Osteocyte (in vitro differentiated cells): ENCODE data around the gene NKX6-1. TPM values are rescaled to one million over a fixed set of nuclear protein-coding genes. Genes with fewer than 3 reads are reported as not detected.

Experiments
- DNase-seq: peaks from one replicate; pipeline ENCODE4 v3.0.0; 2021; ENCODE audit warnings: mixed read lengths; ENCODE audit not compliant: unreplicated experiment; ENCODE audit errors: extremely low spot score
- H3K27ac Mint-ChIP-seq: one replicate; pipeline ENCODE4 v1.8.0; 2021; ENCODE audit warnings: mild to moderate bottlenecking, mixed read lengths; ENCODE audit not compliant: unreplicated experiment
- H3K27me3 Mint-ChIP-seq: one replicate; pipeline ENCODE4 v1.8.0; 2021; ENCODE audit warnings: mixed read lengths; ENCODE audit not compliant: unreplicated experiment
- H3K36me3 Mint-ChIP-seq: one replicate; pipeline ENCODE4 v1.8.0; 2021; ENCODE audit warnings: mixed read lengths; ENCODE audit not compliant: unreplicated experiment
- H3K4me1 Mint-ChIP-seq: one replicate; pipeline ENCODE4 v1.8.0; 2021; ENCODE audit warnings: mixed read lengths; ENCODE audit not compliant: unreplicated experiment
- H3K4me3 Mint-ChIP-seq: one replicate; pipeline ENCODE4 v1.8.0; 2021; ENCODE audit warnings: mild to moderate bottlenecking, moderate library complexity, mixed read lengths; ENCODE audit not compliant: unreplicated experiment
- H3K9me3 Mint-ChIP-seq: one replicate; pipeline ENCODE4 v1.8.0; 2021; ENCODE audit warnings: mixed read lengths; ENCODE audit not compliant: unreplicated experiment
- total RNA-seq: library from RNA; stranded (reverse); gene quantifications from 2 replicates; pipeline ENCODE4 v1.2.1, GENCODE V29; 2021
- TF ChIP-seq, protein P1 (sequence below): fragments of 200-600 bp; sonication (generic); IDR thresholded peaks from 2 replicates; pipeline ENCODE4 v1.5.0; 2021; ENCODE audit warnings: antibody characterized with exemption, mild to moderate bottlenecking, moderate library complexity

Gene NKX6-1
- total RNA-seq, 1 donor from 2014 or later = not detected

DNA sequence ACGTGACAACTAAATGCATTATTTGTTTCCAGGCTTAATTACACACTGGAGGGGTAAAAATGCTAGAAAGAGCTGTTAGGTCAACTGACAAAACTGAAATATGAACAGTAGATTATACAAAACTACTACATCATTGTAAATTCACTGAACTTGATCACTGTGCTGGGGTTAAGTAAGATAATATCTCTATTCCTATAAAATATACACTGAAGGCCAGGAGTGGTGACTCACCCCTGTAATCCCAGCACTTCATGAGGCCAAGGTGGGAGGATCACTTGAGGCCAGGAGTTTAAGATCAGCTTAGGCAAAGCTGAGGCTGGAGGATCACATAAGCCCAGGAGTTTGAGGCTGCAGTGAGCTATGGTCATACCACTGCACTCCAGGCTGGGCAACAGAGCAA is 31.8 kb upstream of the NKX6-1 start:
- TF ChIP-seq, protein P1, sequence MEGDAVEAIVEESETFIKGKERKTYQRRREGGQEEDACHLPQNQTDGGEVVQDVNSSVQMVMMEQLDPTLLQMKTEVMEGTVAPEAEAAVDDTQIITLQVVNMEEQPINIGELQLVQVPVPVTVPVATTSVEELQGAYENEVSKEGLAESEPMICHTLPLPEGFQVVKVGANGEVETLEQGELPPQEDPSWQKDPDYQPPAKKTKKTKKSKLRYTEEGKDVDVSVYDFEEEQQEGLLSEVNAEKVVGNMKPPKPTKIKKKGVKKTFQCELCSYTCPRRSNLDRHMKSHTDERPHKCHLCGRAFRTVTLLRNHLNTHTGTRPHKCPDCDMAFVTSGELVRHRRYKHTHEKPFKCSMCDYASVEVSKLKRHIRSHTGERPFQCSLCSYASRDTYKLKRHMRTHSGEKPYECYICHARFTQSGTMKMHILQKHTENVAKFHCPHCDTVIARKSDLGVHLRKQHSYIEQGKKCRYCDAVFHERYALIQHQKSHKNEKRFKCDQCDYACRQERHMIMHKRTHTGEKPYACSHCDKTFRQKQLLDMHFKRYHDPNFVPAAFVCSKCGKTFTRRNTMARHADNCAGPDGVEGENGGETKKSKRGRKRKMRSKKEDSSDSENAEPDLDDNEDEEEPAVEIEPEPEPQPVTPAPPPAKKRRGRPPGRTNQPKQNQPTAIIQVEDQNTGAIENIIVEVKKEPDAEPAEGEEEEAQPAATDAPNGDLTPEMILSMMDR = no peak
- H3K4me3 Mint-ChIP-seq = no peak overlapping the region
- H3K9me3 Mint-ChIP-seq = peaks cover 11% of the 10 kb centered on the region
- no peak for DNase-seq
- H3K36me3 Mint-ChIP-seq = no peaks in the 10 kb centered on the region
- H3K27ac Mint-ChIP-seq = no peak overlapping the region
- H3K27me3 Mint-ChIP-seq = peaks cover 34% of the 10 kb centered on the region
- H3K4me1 Mint-ChIP-seq = no peaks in the 10 kb centered on the region

GRCh38 chr4:84530454-84530853 is 31.4 kb upstream of the NKX6-1 start:
- TF ChIP-seq, protein P1 = no peak
- no peaks in the 10 kb centered on the region for H3K36me3 Mint-ChIP-seq
- H3K27ac Mint-ChIP-seq = no peak overlapping the region
- H3K27me3 Mint-ChIP-seq = peaks cover 39% of the 10 kb centered on the region
- H3K4me3 Mint-ChIP-seq = no peak overlapping the region
- no peak for DNase-seq
- no peaks in the 10 kb centered on the region for H3K4me1 Mint-ChIP-seq
- peaks cover 11% of the 10 kb centered on the region for H3K9me3 Mint-ChIP-seq

GRCh38 chr4:84529169-84529751 is 30.2 kb upstream of the NKX6-1 start:
- no peak for DNase-seq
- H3K27ac Mint-ChIP-seq = no peak overlapping the region
- H3K36me3 Mint-ChIP-seq = no peaks in the 10 kb centered on the region
- peaks cover 11% of the 10 kb centered on the region for H3K9me3 Mint-ChIP-seq
- H3K4me3 Mint-ChIP-seq = no peak overlapping the region
- TF ChIP-seq, protein P1 = peak; percentile 68
- no peaks in the 10 kb centered on the region for H3K4me1 Mint-ChIP-seq
- peaks cover 39% of the 10 kb centered on the region for H3K27me3 Mint-ChIP-seq

DNA sequence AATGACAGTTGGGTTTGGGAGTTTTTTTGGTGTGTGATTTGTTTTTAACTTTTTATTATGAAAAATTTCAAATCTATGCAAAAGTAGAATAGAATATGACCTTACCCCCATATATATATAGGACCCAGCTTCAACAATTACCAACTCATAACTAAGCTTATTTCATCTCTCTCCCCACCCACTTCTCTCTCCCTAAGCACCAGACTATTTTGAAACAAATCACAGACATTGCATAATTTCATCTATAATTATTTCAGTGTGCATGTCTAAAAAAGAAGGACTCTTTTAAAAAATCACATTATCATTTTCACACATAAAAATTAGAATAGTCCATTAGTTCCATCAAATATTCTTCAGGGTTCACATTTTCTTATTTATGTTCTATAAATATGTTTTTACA is 28.3 kb upstream of the NKX6-1 start:
- DNase-seq = no peak

DNA sequence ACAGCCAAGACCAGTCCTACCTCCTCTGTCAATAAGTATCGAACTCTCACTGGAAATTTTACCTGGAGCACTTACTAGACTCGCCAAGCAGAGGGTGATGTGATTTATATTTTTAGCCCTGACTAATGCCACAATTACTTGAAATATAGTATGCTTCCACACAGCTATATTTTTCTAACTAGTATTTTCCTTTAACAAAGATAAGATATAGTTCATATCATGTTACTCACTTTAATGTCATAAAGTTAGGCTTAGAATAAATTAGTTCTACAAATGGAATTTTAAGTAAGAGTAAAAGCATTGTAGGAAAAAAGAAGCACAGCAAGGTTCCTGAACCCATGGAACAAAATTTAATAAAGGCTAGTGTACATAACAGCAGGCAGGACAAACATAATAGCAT is 16.0 kb upstream of the NKX6-1 start:
- no peaks in the 10 kb centered on the region for H3K4me1 Mint-ChIP-seq
- no peak overlapping the region for H3K27ac Mint-ChIP-seq
- no peaks in the 10 kb centered on the region for H3K36me3 Mint-ChIP-seq
- TF ChIP-seq, protein P1 = no peak
- H3K4me3 Mint-ChIP-seq = no peak overlapping the region
- DNase-seq = no peak
- peaks cover 37% of the 10 kb centered on the region for H3K27me3 Mint-ChIP-seq
- H3K9me3 Mint-ChIP-seq = no peaks in the 10 kb centered on the region

More for the DNA sequence above, 28.3 kb upstream of the NKX6-1 start:
- Mint-ChIP-seq H3K4me1 (no peaks in the 10 kb centered on the region), H3K9me3 (no peaks in the 10 kb centered on the region), H3K27ac (no peak overlapping the region), H3K36me3 (no peaks in the 10 kb centered on the region), H3K27me3 (peaks cover 34% of the 10 kb centered on the region), H3K4me3 (no peak overlapping the region)
- TF ChIP-seq, protein P1 = no peak
